ENCODE data around the gene RAPGEF2.

Gene RAPGEF2

DNA sequence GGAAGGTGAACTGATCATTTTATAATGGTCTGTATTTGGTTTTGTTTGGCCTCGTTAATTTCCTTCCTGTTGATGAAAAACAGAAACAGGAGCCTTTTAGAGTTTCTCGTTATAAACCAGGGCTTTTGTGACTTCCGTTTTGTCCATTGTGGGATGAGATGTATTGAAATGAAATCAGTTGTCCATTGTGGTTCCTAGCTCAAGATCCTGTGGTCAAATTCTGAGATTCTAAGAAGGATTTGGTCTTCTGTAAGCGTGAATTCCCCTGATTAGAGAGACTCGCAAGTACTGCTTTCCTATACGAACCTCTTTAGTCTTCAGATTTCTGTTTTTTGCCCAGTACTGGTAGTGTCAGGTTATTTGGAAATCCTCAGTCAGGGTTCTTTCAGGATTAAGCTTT lies 101.7 kb downstream of the RAPGEF2 start:
- peak; percentile 67 for DNase-seq

DNA sequence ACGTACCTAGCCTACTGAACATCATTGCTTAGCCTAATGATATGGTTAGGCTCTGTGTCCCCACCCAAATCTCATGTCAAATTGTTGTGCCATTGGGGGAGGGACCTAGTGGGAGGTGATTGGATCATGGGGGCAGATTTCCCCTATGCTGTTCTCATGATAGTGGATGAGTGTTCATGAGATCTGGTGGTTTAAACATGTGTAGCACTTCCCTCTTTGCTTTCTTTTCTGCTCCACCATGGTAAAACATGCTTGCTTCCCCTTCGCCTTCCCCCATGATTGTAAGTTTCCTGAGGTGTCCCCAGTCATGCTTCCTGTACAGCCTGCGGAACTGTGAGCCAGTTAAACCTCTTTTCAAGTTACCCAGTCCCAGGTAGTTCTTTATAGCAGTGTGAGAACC lies 102.6 kb downstream of the RAPGEF2 start:
- DNase-seq: no peak

- DNase-seq: peak; percentile 85
Measured at GRCh38 chr4:159206427-159206871, 103.6 kb downstream of the RAPGEF2 start.

DNA sequence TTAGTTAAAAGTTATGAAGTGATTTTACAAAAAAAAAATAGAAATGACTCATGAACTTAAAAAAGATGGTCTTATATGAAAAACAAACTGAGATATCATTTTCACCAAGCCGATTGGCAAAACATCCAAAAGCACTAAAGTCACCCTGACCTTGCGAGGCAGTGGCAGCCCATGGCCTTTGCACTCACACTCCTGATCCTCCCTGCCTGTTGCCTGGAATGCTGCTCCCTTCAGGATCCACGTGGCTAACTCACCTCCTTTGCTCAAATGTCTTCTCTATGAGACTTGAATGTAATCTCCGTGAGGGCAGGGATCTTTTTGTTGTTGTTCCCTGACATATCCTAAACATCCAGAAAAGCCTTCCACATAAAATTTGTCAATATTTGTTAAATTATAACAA lies 106.4 kb downstream of the RAPGEF2 start:
- no peak for DNase-seq

- DNase-seq: no peak
Measured at GRCh38 chr4:159210975-159211374, 108.1 kb downstream of the RAPGEF2 start.

DNA sequence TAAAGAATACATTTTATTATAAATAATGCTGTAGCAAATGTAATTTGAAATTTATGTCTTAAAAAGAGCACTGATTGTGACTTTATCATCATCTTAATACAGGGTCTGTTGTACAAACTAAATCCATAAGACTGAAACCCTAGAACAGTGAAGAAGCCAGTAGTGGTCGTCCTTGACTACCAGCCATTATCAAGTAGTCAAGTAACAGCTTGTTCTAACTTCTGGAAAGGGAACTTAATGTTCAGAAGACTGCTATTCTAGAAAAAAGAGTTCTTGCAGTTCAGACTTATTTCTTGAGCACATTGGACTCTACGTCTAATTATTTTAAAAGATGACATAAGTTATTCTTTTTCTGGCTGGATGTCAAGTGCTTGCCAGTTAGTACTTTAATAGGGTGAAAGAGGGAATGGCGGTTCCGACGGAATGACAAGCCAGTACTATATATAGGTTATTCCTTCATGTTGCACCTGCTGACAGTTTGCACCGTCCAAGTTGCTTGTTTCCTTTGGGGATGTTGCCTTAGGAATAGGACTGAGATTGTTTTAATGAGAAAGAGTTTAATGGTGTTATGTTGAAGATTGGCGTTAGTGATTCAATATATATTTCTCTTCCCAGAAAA lies 109.9 kb downstream of the RAPGEF2 start:
- DNase-seq: no peak

DNA sequence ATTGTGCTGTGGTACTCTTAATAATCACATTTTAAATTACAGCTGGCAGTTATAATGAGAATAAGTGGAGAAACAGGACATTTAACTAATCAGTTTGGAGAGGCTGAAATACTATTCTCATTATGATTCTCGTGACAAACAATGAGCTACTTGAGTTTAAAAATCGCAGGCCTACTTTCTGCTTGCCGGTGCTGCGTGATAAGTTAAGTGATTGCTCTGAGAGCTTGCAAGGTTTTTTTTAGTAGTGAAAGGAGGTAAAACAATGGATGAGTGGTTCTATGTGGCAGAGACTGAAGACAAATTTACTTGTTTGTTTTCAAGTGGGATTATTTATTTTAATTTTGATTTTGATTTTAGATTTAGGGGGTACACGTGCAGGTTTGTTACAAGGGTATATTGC lies 114.0 kb downstream of the RAPGEF2 start:
- no peak for DNase-seq

GRCh38 chr4:159219862-159220261 lies 117.0 kb downstream of the RAPGEF2 start:
- DNase-seq: no peak

DNA sequence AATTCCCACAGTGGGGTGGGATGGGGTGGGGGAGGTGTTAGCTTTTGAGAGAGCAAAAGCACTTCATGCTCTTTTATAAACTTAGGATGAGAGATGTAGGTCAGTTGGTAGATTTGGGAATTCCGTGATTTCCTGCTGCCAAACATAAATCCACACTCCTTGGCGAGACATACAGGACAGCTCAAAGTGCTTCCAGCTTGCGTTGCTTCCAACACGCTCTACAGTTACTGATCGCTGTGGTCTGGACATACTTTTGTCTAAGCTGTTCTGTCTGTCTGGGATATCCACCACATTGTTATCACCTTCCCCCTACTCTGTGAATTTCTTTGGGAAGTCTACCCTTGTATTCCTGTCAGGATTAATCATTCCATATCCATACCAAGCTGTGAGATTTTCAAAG lies 117.5 kb downstream of the RAPGEF2 start:
- no peak for DNase-seq

- no peak for DNase-seq
Measured at GRCh38 chr4:159221280-159221679, 118.4 kb downstream of the RAPGEF2 start.

- no peak for DNase-seq
Measured at GRCh38 chr4:159222043-159222552, 119.2 kb downstream of the RAPGEF2 start.

DNA sequence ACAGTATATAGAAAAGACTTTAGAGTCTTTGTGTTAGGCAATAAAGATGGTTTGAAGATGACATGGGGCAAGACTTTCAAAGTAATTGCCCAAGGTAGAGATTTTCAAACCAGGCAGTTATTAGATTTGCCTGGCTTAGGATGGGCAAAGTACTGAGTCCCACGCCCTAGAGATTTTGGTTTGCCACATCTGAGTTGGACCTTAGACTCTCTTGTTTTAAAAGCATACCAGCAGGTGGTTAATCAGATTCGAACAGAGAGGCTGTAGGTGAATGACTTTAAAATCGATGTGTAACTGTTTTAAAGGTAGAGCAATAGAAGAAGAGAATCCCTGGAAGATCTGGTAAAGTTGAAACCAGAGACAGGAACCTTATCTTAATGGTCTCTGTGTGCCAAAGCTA lies 121.5 kb downstream of the RAPGEF2 start:
- no peak for DNase-seq

- DNase-seq: no peak
Measured at GRCh38 chr4:159227378-159227777, 124.5 kb downstream of the RAPGEF2 start.

DNA sequence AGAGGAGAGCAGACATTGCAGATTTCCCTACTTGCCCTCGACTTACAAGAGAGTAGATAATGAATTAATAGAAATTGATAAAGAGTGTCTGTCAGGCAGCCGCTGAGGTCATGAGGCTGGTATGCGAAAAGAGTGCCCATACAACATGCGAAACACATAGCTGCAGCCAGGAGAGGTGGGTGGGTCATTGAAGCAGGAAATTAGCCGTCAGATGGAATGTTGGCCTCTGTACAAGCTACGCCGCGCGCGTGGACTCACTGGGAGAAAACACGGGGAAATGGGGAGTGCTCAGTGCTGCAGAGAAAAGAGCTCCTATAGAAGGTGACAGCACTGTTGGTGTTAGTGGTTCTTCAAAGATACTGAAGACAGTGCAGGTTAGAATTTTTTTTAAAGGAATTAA lies 125.1 kb downstream of the RAPGEF2 start:
- DNase-seq: no peak

- DNase-seq: no peak
Measured at GRCh38 chr4:159229164-159229563, 126.3 kb downstream of the RAPGEF2 start.

GRCh38 chr4:159232465-159233106 lies 129.7 kb downstream of the RAPGEF2 start:
- DNase-seq: peak; percentile 15

DNA sequence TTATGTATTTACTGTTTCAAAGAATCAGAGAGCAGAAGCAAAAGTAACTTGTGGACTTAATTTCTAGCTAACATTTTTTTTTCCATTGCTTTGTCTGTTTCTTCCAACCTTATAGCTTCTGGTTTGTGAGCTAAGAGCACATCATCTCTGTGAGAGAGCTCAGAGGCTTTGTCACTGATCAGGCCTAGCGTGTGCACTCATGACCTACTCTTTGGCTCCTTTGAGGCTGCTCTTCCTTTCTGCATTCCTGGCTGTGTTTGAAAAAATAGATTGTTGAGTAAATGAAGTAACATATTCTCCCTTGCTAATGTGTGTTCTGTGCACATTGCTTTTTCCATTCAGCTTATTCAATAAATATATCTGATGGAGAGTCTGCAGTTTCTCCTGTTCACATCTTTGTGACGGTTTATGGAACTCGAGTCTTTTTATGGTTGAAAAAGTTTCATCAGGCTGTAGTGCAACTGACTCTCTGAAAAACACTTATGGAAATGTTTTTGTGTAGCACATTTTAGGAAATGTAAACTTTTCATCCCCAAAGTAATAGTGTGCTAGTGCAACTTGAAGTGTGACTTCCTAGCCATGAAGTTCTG lies 133.0 kb downstream of the RAPGEF2 start:
- no peak for DNase-seq

- no peak for DNase-seq
Measured at GRCh38 chr4:159237975-159238374, 135.1 kb downstream of the RAPGEF2 start.

DNA sequence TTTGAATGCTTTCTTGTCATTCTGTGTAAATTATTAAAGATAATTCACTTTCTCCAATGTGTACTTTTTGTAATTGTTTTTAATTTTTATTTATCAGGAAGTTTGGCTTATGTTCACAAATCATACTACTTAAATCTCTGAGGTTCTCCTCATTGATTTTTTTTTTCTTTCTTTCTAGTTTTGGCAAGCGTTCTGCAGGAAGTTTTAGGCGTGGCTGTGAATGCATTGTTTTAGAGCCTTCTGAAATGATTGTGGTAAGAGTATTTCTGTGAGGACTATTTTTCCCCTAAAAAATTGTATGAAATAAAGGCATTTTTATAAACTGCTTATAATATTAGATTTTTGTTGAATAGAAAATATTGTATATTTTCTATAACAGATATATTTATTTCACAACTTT lies 135.8 kb downstream of the RAPGEF2 start:
- DNase-seq: no peak

DNA sequence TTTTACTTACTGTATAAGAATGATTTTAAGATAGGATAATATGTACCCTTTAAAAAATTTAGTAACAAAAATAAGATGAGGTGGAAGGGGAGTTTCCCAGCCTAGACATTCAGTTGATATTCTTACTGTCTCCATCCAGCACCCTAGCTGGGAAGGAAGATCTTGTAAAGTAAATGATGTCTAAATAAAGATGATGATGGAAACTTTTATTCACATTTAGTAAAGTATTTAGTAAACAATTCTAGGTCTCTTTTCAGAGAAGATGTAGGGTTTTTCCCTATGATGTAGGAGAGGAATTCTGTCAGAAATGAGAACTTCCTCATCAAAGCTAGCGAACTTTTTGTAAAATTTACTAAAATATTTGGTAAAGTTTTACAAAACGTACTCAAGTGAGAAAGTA lies 136.8 kb downstream of the RAPGEF2 start:
- no peak for DNase-seq

DNA sequence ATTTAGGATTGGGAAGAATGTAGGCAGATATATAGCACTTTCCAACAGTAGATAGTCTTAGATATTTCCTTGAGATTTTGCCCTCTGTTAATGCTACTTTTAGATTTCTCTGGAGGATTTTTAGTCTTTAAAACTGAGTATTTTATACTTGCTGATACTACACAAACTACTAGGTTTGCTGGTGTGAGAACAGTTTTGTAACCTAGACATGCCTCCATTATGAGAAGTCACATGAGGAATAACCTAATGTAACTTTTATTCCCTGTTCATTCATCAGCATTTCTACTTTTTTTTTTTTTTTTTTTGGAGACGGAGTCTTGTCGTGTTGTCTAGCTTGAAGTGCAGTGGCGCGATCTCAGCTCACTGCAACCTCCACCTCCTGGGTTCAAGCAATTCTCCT lies 137.2 kb downstream of the RAPGEF2 start:
- no peak for DNase-seq

DNA sequence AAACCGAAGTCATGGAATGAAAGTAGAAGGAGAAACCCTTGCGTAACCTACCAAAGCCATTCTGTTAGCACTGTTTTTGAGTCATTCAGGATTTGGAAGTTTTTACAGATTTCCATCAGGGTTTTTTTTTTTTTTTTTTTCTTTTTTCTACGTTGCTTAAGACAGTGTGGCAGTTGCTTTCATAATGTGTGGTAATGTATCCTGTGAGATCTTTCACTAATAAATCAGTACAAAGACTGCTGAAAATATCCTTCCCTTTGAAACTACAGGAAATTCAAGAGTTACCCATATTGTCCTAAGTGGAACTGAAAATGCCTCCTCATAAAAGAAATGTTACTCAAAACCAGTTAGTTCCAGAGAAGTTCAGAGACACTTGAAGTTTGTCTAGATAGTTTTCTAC lies 137.8 kb downstream of the RAPGEF2 start:
- no peak for DNase-seq

- DNase-seq: no peak
Measured at GRCh38 chr4:159242427-159242826, 139.5 kb downstream of the RAPGEF2 start.
